RWPE2 (cell line): ENCODE data around the gene CFAP46.

Experiments
- ATAC-seq: fragments of 200-7000 bp; cut with Tn5 transposase; 3 replicates; pipeline ENCODE4 v1.9.1; 2021; ENCODE audit warnings: low read depth
- DNase-seq: peaks from one replicate; pipeline ENCODE4 v3.0.0-alpha.2; 2020; ENCODE audit warnings: low spot score
- H3K27ac ChIP-seq: fragments of 450-650 bp; 2 replicates; pipeline ENCODE4 v1.5.1; 2017; ENCODE audit warnings: mild to moderate bottlenecking; ENCODE audit not compliant: poor library complexity, severe bottlenecking
- H3K27me3 ChIP-seq: fragments of 250-450 bp; sonication (Bioruptor Pico); 2 replicates; pipeline ENCODE4 v1.5.1; 2021; ENCODE audit warnings: mild to moderate bottlenecking, moderate library complexity; ENCODE audit not compliant: insufficient read depth, poor library complexity, severe bottlenecking
- H3K36me3 ChIP-seq: fragments of 250-450 bp; sonication (Bioruptor Pico); 2 replicates; pipeline ENCODE4 v1.5.1; 2020; ENCODE audit warnings: low read depth, mild to moderate bottlenecking, moderate library complexity
- H3K4me1 ChIP-seq: fragments of 250-450 bp; sonication (Bioruptor Pico); 2 replicates; pipeline ENCODE4 v1.5.1; 2021; ENCODE audit warnings: mild to moderate bottlenecking, moderate library complexity; ENCODE audit not compliant: insufficient read depth, poor library complexity, severe bottlenecking
- H3K4me3 ChIP-seq: fragments of 250-450 bp; sonication (Bioruptor Pico); 2 replicates; pipeline ENCODE4 v1.5.1; 2021; ENCODE audit warnings: mild to moderate bottlenecking, moderate library complexity; ENCODE audit not compliant: severe bottlenecking
- H3K9me3 ChIP-seq: fragments of 250-450 bp; sonication (Bioruptor Pico); 2 replicates; pipeline ENCODE4 v1.5.1; 2021; ENCODE audit warnings: mild to moderate bottlenecking, moderate library complexity; ENCODE audit not compliant: severe bottlenecking
- TF ChIP-seq, protein P1 (sequence below): fragments of 450-650 bp; IDR thresholded peaks from one replicate; pipeline ENCODE4 v1.5.1; 2017; ENCODE audit warnings: mild to moderate bottlenecking, moderate library complexity; ENCODE audit not compliant: poor library complexity, severe bottlenecking

CFAP46 gene

DNA sequence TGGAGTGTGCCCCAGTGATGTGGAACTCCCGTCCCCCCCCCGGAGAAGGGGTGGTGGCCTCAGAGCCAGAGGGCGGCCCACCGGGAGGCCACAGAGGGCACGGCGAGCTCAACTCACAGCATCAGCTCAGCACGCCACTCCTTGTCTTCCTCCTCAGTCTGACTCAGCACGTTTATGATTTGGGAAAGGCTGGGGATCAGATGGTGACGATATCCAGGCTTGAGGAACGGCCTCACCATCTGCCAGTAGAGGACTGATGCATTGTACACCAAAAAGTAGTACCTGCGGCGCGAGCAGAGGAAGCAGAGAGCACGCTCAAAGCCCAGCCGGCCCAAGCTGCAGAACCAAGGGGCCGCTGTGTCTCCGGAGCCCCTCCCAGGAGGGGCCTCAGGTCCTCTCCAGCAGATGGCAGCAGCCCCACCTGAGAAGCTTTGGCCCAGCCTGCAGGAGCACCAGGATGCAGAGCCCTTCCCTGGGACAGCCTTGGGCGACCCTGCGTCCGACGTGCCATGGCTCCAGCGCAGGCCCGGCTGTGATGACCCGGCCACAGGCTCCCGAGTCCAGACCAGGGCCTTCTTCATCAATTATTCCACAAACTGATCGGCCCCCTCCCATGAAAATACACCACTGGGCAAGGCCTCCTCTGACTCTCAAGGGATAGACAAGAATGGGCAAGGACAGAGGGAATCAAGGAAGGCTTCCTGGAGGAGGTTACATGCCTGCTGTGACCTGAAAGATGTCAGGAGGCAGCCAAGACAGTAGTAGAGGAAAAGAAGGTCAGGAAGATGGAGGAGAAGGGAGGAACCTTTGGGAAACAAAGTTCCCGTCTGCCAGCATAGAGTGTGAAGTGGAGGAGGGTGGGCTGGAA lies 3.7 kb downstream of the CFAP46 start:
- H3K27me3 ChIP-seq, result peaks cover 6% of the 10 kb centered on the region
- H3K4me1 ChIP-seq, result no peaks in the 10 kb centered on the region
- TF ChIP-seq, protein P1, sequence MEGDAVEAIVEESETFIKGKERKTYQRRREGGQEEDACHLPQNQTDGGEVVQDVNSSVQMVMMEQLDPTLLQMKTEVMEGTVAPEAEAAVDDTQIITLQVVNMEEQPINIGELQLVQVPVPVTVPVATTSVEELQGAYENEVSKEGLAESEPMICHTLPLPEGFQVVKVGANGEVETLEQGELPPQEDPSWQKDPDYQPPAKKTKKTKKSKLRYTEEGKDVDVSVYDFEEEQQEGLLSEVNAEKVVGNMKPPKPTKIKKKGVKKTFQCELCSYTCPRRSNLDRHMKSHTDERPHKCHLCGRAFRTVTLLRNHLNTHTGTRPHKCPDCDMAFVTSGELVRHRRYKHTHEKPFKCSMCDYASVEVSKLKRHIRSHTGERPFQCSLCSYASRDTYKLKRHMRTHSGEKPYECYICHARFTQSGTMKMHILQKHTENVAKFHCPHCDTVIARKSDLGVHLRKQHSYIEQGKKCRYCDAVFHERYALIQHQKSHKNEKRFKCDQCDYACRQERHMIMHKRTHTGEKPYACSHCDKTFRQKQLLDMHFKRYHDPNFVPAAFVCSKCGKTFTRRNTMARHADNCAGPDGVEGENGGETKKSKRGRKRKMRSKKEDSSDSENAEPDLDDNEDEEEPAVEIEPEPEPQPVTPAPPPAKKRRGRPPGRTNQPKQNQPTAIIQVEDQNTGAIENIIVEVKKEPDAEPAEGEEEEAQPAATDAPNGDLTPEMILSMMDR, result peak; percentile 24
- no peak for DNase-seq
- 0 out of 3 replicates have a peak, but pooled peaks have one; percentile 28 for ATAC-seq
- H3K9me3 ChIP-seq, result no peaks in the 10 kb centered on the region
- H3K4me3 ChIP-seq, result no peak overlapping the region
- no peaks in the 10 kb centered on the region for H3K36me3 ChIP-seq
- no peak overlapping the region for H3K27ac ChIP-seq

DNA sequence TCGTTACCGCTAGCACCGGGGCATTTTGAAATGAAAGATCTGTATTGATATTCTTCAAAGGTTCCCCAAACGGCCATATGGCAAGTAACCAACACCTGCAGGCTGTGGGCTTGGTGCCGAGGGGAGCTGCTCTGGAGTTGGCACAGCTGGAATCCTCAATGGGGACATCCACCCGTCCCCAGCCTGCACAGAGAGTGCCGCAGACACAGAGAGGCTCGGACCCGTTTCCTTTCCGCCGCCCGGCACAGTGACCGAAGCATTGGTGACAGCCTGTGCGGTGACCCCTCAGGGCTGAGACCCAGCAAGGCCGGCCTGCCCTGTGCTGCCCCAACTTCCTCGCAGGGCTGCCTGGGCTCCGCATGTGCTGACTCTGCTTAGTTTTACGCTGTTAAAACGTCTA lies 4.5 kb downstream of the CFAP46 start:
- no peak for ATAC-seq
- Histone ChIP-seq H3K4me3 (no peak overlapping the region), H3K27ac (no peak overlapping the region), H3K9me3 (no peaks in the 10 kb centered on the region), H3K4me1 (no peaks in the 10 kb centered on the region), H3K36me3 (no peaks in the 10 kb centered on the region), H3K27me3 (peaks cover 3% of the 10 kb centered on the region)
- DNase-seq, result no peak
- TF ChIP-seq, protein P1, result no peak

DNA sequence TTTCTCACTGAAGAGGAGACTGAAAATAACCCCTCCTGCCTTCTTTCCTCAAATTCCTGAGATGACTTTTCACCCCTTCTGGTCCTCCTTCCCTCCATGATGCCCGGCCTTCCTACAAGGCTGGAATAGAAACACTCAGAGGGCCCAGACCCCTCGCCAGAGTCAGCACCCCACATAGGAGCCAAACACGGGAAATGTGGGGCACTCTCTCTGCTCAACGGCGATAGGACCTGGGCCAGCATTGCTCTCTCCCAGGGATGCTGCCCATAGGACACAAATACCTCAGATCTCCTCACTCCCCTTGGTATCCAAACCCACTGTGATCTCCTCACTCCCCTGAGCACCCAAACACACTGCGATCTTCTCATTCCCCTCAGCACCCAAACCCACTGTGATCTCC lies 7.4 kb downstream of the CFAP46 start:
- H3K27me3 ChIP-seq, result no peaks in the 10 kb centered on the region
- TF ChIP-seq, protein P1, result no peak

DNA sequence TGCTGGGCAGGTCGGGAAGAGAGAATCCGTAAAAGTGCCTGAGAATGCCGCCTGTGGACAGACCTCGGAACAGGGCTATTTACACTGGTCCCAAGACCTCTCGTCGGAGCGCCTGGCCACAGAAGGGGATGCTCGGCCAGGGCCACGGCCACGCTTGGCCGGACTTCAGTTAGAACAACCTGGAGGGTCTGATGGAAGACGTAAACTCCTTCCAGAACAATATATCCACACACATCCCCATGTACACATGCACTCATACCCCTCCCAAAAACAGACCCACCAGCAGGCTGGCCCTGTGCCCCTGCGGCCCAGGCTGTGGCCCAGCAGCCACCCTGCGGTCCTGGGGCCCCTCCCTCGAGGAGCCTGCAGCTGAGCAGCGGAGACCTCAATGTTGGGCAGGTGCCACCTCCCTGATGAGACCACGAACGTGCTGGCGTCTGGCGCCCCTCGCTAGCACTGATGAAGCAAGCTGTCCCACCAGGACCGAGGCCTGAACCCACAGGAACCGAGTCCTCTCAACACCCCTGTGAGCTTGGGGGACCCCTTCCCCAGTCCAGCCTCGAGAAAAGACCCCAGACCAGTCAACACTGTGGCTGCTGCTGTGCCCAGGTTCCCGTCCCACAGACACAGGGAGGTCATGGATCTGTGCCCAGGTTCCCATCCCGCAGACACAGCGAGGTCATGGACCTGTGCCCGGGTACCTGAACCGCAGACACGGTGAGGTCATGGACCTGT lies 8.9 kb downstream of the CFAP46 start:
- Histone ChIP-seq H3K27ac (no peak overlapping the region), H3K4me1 (no peaks in the 10 kb centered on the region), H3K9me3 (no peaks in the 10 kb centered on the region), H3K27me3 (no peaks in the 10 kb centered on the region), H3K4me3 (no peak overlapping the region), H3K36me3 (no peaks in the 10 kb centered on the region)
- ATAC-seq (no peak), DNase-seq (no peak)
- TF ChIP-seq, protein P1, result no peak

More for the DNA sequence above, 7.4 kb downstream of the CFAP46 start:
- no peaks in the 10 kb centered on the region for H3K4me1 ChIP-seq
- ATAC-seq (no peak), DNase-seq (no peak)
- no peak overlapping the region for H3K27ac ChIP-seq
- H3K36me3 ChIP-seq, result no peaks in the 10 kb centered on the region
- H3K9me3 ChIP-seq, result no peaks in the 10 kb centered on the region
- no peak overlapping the region for H3K4me3 ChIP-seq
